HUDEP-2 (cell line): ENCODE results near the gene AGAP1.
A peak's percentile ranks its signal among the peaks of the same experiment; 100 is the strongest.
"Not testable (repeated sequence)": the region's sequence is repeated elsewhere in the genome, so short reads cannot be mapped to it uniquely, and the experiment has no call there.

Experiments used
- DNase-seq, 76 experiments: peaks; one replicate each; lab custom pipeline; 2025; ENCODE audit not compliant: unreplicated experiment in 76 of 76; lab: John Stamatoyannopoulos, UW

The AGAP1 gene

GRCh38 chr2:235745597-235745996, 251.8 kb downstream of the AGAP1 start:
- peak in 19 of 76 experiments; percentile 2 to 54 (median 15) for DNase-seq

DNA sequence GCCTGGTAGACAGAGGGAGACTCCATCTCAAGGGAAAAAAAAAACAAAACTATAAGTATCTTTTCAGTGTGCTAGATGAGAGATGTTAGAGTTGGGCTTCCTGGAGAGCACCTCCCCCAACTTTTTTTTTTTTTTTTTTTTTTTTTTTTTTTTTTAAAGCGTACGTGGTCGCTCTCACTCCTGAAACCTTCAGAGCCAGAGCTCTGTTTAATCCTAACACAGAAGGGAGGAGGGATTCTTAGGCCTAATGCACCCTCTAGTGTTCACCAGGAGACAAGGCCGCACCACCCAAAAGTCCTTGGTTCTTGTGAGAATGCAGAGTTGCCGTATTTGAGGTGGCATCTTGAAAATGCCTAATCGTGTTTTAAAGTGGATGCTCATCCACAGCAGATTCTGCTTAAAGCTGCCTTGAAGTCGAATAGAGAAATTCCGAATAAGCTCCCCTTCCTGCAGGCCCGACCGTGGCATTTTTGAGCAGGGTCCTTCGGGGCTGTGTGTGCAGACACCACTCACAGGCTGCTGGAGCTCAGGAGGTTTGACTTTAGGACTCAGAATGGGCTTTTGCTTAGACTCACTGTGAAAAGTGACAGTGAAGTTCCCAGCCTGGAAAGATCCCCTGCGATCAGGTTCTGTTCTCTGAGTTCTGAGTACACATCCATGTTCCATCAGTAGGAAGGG, 252.6 kb downstream of the AGAP1 start:
- DNase-seq: peak in 70 of 76 experiments; percentile 6 to 84 (median 47)

DNA sequence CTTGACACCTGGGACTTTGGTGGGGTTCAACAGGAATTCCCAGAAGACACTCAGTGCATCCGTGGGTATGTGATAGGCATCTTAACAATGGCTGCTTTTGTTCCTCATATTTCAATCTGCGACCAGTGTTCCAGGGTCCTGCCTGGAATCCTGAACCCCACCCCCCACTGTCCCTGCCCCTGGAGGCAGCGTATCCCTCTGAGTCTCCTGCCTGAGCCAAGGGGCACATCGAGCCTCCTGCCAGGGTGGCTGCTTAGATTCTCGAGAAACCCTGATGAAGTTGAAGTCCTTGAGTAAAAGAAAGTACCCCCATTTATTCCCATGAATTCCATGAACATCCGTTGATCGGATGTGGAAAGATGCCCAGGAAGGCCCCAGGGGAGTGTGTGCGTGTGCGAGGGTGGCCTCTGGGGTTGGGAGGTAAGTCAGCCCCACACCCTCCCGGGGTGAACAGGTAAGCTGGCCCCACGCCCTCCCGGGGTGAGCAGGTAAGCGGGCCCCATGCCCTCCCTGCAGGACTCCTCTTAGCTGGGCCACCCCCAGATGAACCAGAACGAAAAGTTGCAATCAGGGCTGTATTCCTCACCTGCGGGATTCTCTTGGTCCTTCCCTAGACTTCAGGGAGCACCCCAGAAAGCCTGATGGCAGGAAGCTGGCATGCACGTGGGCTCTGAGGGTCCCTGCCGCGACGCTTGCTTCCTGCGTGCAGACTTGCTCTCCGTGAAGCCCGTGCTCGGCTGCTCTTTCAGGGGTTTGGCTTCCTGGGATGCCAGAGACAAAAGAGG, 253.3 kb downstream of the AGAP1 start:
- no peak for DNase-seq

GRCh38 chr2:235747786-235748091, 253.9 kb downstream of the AGAP1 start:
- DNase-seq: peak in 4 of 76 experiments; percentile 4 to 9 (median 6)

- DNase-seq: no peak
Observed at GRCh38 chr2:235749121-235749770, 255.4 kb downstream of the AGAP1 start.

- no peak for DNase-seq
Observed at GRCh38 chr2:235749771-235750160, 255.9 kb downstream of the AGAP1 start.

GRCh38 chr2:235752846-235753245, 259.0 kb downstream of the AGAP1 start:
- DNase-seq: no peak

- no peak for DNase-seq
Observed at GRCh38 chr2:235754357-235755207, 260.7 kb downstream of the AGAP1 start.

DNA sequence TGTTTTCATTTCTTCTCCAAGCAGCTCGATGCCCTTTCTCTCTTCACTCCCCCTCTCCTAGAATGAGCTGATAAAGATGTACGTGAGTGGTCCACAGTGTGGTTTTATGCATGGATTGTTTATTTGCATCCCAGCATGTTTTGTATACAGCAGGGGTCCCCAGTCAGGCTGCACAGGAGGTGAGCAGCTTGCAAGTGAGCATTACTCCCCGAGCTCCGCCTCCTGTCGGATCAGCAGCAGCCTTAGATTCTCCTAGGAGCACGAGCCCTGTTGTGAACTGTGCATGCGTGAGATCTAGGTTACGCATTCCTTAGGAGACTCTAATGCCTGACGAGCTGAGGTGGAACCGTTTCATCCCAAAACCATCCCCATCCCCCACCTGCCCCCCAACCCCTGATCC, 262.6 kb downstream of the AGAP1 start:
- no peak for DNase-seq

- no peak for DNase-seq
Observed at GRCh38 chr2:235757212-235757611, 263.4 kb downstream of the AGAP1 start.

DNA sequence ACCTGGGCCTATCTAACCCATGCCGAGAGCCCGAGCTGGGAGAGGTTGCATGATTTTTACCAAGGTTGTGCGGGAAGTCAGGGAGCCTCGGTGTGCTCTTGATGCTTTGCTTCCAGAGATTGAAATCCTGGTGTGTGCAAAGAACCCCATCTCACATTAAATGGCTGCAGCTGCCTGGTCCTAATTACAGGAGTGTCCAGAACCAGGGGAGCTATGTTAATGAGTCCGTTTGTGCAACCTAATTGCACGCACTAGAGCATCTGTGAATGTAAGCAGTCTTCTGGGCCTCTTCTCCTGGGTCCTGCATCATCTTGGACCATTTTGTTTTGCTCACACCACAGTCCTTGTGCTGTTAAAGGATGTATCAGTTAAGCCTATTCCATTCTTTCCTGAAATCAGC, 263.8 kb downstream of the AGAP1 start:
- no peak for DNase-seq

DNA sequence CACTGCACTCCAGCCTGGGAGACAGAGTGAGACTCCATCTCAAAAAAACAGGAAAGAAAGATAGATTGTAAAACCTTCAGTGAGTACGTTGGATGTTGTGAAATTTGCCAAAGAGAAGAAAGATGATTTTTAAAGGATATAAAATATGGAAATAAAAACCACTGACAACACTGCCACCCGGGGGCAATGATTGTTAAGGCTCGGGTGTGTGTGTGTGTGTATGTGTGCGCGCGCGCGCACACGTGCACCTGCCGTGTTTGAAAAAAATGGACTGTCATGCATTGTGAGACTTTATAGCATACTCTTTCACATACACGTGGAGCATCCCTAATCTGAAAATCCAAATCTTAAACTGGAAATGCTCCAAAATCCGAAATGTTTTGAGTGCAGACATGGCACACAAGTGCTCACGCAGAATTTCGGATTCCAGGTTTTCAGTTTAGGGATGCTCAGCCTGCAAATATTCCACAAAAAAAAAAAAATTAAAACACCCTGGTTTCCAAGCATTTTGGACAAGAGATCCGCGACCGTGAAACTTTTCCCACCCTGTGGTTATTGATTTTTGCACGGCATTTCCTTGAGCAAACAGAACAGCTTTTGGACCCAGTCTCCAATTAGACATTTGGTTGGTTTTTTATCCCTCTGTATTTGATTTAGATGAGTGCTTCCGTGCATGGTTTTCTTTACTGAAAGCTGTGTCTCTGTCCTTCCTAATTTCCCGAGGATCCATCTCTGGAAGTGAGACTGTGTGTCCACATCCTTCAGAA, 269.2 kb downstream of the AGAP1 start:
- DNase-seq: no peak

- DNase-seq: no peak
Observed at GRCh38 chr2:235763816-235764215, 270.0 kb downstream of the AGAP1 start.

- not testable (repeated sequence) for DNase-seq
Observed at GRCh38 chr2:235764478-235764877, 270.6 kb downstream of the AGAP1 start.

GRCh38 chr2:235765181-235765820, 271.5 kb downstream of the AGAP1 start:
- DNase-seq: no peak

DNA sequence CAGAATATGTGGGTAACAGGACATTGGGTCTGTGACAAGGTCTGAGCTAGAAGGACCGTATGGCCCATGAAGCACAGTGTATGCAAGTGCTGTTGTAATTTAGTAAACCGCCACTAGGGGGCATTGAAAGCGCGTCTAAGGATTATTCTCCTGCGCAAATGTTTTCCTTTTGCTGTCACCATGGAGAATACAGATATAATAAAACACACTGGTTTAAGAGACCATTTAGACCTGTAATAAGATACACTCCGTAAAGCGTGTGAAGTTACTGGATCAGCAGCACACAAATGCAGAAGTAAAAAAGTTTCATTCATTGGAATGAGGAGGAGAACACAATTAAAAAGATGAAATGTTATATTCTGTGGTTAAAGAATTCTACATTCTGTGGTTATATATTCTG, 272.4 kb downstream of the AGAP1 start:
- DNase-seq: peak in 55 of 76 experiments; percentile 3 to 77 (median 33)

- no peak for DNase-seq
Observed at GRCh38 chr2:235768606-235769005, 274.8 kb downstream of the AGAP1 start.

DNA sequence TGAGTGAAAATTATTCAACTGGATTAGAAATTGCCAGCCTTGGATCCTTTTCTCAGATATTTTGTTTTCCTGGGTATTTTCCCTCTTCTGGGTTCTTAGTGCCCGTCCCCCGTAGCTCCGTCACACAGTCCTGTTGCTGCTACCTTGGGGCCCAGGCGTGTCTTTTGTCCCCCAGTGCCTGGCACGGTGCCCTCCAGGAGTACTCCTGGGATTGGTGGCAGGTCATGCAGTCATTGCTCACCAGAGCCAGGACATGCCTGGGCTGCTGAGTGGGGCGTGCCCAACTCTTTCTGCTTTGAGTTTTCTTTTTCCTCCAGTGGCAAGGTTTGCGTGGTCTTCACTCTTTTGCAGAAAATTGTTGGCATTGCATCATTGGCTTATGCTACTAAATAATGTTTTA, 275.2 kb downstream of the AGAP1 start:
- DNase-seq: no peak

DNA sequence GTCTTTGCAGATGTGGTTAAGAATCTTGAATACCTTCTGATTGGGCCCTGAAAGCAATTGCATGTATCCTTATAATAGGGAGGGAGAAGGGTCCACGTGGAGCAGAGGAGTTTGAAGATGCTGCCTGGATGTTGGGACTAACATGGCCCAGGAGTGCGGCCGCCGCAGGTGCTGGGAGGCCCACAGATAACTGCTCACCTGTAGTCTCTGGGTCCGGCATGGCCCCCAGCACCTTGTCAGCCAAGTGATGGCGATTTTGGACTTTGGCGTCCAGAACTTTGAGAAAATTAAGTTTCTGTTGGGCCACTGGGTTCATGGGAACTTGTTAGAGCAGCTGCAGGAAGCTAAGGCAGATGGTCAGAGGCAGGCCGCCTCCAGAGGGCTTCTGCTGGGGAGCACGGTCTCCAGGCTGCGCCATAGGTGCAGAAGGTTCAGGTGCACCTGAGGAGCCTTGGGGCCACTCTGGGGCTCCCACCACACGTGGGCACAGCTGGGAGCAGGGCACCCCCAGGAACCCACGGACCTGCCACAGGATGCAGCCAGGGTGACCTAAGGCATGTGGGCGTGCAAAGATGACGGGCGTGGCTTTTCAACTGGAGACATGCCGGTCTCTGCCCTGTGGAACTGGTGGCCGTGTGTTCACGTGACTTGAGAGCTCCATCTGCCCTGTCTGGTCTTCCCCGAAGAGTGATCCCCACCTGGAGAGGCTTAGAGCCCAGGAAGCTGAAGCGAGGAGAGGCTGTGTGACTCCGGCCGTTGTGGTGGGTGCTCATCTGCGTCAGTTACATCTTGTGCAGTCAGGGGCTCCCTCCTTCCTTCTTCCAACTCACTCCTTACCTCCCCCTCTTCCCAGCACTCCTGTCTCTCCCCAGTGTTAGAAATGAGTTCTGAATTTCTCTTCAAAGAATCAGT, 277.3 kb downstream of the AGAP1 start:
- peak in 5 of 76 experiments; percentile 2 to 12 (median 7) for DNase-seq
